Femur (tissue), 1 donor: ENCODE results near the gene NR6A1.
A peak's percentile ranks its signal among the peaks of the same experiment; 100 is the strongest.
"Not testable (repeated sequence)": the region's sequence is repeated elsewhere in the genome, so short reads cannot be mapped to it uniquely, and the experiment has no call there.

ENCODE experiments used
- DNase-seq: peaks from one replicate; pipeline ENCODE4 v3.0.0-alpha.2; 2017

The NR6A1 gene

DNA sequence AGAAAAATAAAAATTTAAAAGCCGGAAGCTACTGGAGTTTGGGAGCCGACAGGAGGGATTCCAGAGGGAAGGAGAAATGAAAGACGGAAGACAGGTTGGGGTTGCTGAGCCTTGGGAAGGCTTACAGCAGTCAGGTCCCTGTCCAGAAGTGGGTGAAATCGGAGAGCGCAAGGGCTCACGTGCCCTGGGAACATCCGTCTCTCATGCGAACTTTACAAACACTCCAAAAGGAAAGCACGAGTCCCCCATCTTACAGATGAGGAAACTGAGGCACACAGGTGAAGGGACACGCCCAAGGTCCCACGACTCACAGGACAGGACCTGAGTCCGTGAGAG, 5.5 kb upstream of the NR6A1 start:
- no peak for DNase-seq

- peak; percentile 90 for DNase-seq
Observed at GRCh38 chr9:124774129-124774978, 3.2 kb upstream of the NR6A1 start.

GRCh38 chr9:124773473-124774128, 2.5 kb upstream of the NR6A1 start:
- DNase-seq = no peak

DNA sequence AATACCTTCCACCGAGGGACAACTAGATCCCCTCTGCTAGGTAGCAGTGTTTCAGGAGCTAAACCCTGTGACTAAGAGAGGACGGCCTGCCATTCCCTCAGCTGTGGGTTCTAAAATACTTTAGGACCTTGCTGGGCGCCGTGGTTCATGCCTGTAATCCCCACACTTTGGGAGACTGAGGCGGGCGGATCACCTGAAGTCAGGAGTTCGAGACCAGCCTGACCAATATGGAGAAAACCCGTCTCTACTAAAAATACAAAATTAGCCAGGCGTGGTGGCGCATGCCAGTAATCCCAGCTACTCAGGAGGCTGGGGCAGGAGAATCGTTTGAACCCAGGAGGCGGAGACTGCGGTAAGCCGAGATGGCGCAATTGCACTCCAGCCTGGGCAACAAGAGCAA, 1.8 kb upstream of the NR6A1 start:
- DNase-seq = not testable (repeated sequence)

DNA sequence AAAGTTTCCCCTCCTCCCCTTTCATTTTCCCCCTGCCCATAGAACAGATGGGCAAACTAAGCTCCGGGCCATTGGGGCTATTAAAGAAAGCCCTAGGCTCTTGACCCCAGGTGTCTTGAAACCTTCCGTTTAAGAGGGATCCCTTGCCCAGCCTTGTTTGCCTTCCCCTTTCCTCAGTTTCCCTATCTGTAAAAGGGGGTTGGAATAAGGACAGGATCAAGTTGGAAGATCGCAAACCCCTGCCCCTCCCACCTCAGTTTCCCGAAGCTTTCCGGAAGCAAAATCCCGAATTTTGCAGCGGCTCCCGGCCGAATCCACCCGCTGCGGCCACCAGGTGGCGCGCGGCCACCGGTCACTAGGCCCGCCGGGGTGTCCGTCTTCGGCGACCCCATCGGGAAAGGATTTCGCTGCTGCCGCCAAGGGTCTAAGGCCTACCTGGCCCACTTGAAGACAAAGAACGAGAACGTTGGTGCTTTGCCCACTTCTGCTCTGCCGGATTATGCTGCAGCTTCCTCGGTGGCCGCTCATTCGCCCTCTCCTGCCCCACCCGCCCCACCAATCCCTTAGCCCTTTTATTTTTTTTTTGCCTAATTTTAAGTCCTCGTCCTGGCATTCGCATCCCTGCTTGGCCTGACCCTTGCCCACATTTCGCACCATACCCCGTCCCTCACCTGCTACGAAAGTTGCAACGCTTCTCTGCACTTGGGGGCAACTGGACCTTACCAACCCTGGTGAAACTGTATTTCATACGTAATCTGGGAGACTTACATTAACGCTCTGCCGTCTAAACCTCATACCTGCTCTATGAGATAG, 962 bp upstream of the NR6A1 start:
- peak; percentile 89 for DNase-seq

GRCh38 chr9:124770359-124771020, 621 bp downstream of the NR6A1 start:
- peak; percentile 47 for DNase-seq

DNA sequence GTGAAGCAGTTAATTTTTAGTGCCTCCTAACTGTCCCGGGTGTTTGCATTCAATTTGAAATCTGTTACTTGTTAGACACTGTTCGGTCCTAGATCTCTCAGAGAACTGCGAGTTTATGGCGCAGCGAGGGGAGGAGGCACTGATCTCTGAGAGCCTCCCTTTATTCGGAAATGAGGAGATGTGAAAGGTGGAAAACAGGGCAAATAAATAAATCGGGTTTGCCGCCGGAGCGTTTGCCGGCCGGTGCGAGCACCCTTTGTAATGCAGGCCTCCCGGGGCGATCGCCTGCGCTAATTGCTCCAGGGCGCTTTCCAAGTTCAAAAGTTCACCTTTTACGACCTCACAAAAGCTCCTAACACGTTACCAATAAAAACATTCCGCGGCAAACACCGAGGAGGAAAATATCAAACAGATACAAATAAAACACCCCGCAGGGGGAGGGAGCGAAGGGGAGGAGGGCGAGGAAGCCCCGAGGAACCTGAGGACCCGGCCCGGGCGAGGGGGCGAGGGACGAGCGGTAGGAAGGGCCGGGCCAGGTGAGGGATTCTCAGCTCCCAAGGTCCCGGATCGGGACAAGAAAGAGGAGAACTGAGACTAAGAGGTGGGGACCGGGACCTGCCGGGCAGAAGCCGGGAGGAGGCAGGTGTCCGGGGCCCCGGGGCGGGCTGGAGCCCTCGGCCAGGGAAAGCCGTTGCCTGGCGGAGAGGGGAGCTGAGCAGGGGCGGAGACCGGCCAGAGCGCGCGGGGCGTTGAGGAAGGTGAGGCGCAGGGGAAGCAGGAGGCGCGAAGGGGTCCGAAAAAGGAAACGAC, 1.4 kb downstream of the NR6A1 start:
- peak; percentile 39 for DNase-seq

- DNase-seq = peak; percentile 20
Observed at GRCh38 chr9:124768750-124769548, 2.2 kb downstream of the NR6A1 start.

GRCh38 chr9:124768334-124768733, 2.8 kb downstream of the NR6A1 start:
- DNase-seq = no peak

GRCh38 chr9:124767821-124768220, 3.3 kb downstream of the NR6A1 start:
- DNase-seq = no peak

DNA sequence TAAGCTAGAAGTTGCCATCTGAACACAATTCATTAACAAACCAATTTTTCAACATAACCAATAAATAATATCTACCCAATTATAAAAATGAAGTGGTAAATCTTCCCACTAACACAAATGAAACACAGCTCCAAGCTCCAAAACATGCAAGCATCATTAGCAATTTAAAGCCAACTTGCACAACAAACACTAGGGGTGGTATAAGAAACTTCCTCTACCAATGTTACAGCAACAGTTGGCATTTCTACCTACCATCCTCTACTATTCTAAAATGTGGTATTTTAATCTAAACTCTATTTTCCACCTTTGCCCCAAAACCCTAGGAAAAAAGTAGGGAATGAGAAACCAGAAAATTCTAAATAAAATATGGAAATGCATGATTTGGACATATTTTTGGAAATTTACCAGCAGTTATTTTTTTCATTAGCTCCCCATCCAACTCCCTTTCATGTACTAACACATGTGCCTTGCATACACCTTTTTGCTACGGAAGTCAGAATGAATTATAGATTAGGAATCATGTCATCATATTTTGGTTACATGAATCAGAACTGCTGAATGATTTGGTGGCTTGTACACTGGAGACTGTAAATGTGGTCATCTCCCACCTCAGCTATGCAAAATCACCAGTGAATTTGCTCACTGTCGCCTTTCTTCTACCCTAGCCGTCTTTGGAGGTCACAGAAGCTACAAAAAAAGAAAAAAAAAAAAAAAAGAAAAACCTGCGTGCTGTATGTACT, 4.1 kb downstream of the NR6A1 start:
- no peak for DNase-seq

- no peak for DNase-seq
Observed at GRCh38 chr9:124766326-124766725, 4.8 kb downstream of the NR6A1 start.

GRCh38 chr9:124765439-124765835, 5.7 kb downstream of the NR6A1 start:
- no peak for DNase-seq

- no peak for DNase-seq
Observed at GRCh38 chr9:124764774-124765438, 6.2 kb downstream of the NR6A1 start.

DNA sequence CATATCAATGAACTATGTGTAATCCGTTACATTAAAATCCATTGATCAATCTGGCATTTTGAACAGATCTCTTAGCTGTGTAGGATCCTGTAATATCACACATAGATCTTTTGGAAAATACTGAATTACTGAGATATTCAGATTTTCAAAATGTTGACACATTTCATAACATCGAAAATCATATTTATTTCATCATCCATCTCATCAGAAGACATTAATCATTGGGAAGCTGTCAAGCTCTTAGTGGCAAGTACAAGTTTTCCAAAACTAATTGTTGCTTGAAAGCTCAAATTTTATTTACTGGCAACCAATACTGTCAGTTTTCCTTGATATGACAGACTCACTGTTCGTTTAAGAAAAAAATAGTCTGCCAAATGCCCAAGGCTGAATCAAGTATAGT, 8.5 kb downstream of the NR6A1 start:
- no peak for DNase-seq

DNA sequence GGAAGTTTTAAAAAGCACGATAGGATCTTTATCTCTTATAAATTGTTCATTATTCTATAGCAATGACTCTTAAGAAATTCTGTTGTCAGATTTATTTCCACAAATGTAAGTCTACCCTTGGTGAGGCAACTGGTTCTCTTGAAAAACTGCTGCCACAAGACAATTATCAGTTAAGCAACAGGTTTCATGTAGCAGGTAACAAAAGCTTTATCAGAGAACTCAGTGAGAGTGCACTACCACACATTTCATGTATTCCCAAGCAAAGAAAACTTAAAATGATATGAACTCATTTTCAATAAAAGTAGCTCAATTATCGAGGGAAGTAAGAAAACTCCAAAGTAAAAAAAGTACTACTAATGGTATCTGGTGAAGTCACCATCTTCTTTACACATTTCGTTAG, 9.4 kb downstream of the NR6A1 start:
- DNase-seq = no peak

DNA sequence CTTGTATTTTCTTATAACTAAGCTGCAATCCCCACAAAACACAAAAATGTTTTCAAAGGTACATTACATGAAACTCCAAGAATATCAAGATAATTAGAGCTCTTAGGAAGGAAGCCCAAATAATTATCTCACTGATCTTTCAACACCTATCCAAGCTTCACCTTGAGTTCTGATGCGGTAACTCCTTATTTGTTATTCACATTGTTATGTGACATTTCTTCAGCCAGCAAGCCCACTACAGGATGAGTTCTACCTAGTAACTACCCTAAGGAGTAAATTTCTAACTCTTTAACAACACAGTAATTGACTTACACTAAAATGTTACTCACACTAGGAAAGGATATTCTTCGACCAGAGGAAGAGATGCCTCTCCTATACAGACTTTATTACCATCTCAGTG, 9.9 kb downstream of the NR6A1 start:
- no peak for DNase-seq

DNA sequence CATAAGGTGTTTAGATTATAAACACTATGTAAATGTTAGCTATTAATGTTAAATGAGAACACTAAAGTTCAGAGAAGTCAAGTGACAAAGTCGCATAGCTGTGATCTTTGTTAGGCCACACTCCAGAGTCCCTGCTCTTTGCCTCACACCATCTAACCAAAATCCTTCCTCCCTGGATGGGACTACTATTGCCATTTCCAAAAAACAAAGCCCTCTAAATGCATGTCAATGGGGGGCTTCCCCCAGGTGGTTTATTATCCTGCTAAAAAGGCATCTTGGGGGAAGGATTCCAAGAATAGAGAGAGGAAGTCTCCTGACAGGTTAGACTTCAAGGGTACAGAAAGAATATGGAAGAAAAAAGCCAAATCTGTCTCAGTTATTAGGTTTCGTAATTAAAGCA, 10.4 kb downstream of the NR6A1 start:
- DNase-seq = no peak

DNA sequence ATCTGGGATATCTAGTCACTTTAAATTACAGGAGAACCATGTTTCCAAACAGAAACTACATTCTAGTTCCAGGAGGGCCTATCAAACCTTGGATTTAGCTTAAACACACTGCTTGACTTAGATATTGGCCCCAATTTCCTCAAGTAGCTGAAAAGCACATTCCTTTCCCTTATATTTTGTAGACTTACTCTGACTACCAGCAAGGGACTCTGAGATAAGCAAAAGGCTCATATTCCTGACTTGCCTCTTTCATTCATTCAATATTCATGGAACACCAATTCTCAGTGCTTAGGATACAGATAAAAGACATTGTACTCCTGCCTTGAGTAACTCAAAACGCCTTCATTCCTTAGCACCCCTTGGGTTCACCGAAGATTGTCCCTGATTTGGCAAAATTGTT, 11.8 kb downstream of the NR6A1 start:
- no peak for DNase-seq

DNA sequence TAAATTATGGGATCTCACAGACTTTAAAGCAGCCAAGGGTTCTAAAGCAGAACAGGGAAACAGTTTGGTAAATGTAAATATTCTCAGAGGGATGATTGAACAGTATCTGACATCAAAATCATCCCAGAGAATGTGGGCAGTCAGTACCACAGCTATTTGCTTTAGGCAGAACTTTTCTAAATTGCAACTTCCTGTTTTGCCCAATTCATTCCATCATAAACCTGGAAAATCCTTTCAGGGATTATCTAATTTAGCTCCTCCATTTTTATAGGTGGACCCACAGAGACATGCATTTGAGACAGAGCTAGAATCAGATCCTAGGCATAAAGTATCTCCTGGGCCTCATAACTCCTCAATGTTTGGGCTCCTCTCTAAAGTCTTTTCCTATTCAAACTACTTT, 12.4 kb downstream of the NR6A1 start:
- no peak for DNase-seq
